ENCODE results near the gene GET4. TPM values are rescaled to one million over a fixed set of nuclear protein-coding genes. Genes with fewer than 3 reads are reported as not detected.

The GET4 gene
- total RNA-seq, 1 donor from 2014 or later: 35.8 TPM

GRCh38 chr7:916291-916941 lies 40.1 kb downstream of the GET4 start:
- DNase-seq (ENCODE audit: extremely low spot score in 2 of 2): no peak
- TF ChIP-seq POLR2AphosphoS5 (IDR thresholded peaks at IDR 0.05; ENCODE audit: insufficient read depth in 1 of 2, low read depth in 1 of 2) (no peak), POLR2A (IDR thresholded peaks at IDR 0.05) (no peak), CTCF (IDR thresholded peaks at IDR 0.05) (no peak)
- H3K4me3 ChIP-seq: no peak overlapping the region

DNA sequence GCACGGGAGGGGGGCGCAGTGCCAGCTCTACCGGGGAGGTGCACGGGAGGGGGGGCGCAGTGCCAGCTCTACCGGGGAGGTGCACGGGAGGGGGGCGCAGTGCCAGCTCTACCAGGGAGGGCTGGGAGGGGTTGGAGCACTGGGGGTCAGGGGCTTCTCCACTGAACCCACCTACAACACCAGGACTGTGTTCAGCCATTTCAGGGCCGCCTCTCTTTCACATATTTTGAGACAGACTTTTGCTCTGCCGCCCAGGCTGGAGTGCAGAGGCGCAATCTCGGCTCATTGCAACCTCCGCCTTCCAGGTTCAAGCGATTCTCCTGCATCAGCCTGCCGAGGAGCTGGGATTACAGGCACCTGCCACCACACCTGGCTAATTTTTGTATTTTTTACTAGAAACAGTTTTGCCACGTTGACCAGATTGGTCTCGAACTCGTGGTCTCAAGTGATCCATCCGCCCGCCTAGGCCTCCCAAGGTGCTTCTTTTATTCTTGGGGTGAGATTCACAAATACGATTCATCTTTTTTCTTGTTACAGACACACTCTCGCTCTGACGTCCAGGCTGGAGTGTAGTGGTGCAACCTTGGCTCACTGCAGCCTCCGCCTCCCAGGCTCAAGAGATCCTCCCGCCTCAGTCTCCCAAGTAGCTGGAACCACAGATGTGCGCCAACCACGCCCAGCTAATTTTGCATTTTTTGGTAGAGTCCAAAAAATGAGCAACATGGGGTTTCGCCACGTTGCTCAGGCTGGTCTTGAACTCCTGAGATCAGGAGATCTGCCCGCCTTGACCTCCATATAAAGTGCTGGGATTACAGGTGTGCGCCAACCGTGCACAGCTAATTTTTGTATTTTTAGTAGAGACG lies 41.1 kb downstream of the GET4 start:
- Histone ChIP-seq H3K4me1 (peaks cover 16% of the 10 kb centered on the region), H3K27me3 (no peaks in the 10 kb centered on the region), H3K9me3 (no peaks in the 10 kb centered on the region), H3K4me3 (no peak overlapping the region), H3K27ac (no peak overlapping the region), H3K36me3 (no peaks in the 10 kb centered on the region)
- no peak for DNase-seq (ENCODE audit: extremely low spot score in 2 of 2)
- no peak for TF ChIP-seq POLR2AphosphoS5 (IDR thresholded peaks at IDR 0.05; ENCODE audit: insufficient read depth in 1 of 2, low read depth in 1 of 2)
- TF ChIP-seq POLR2A (IDR thresholded peaks at IDR 0.05): no peak
- TF ChIP-seq CTCF (IDR thresholded peaks at IDR 0.05): no peak
- intact Hi-C loops (cut with DNase I): no loop called here

More at GRCh38 chr7:916291-916941, 40.1 kb downstream of the GET4 start:
- intact Hi-C loops (cut with DNase I): no loop called here
- H3K27me3 ChIP-seq: no peaks in the 10 kb centered on the region
- no peak overlapping the region for H3K27ac ChIP-seq
- H3K4me1 ChIP-seq: peaks cover 16% of the 10 kb centered on the region
- no peaks in the 10 kb centered on the region for H3K9me3 ChIP-seq
- H3K36me3 ChIP-seq: no peaks in the 10 kb centered on the region

- intact Hi-C loops (cut with DNase I): no loop called here
- Histone ChIP-seq H3K4me3 (no peak overlapping the region), H3K4me1 (peaks cover 16% of the 10 kb centered on the region), H3K9me3 (no peaks in the 10 kb centered on the region), H3K27me3 (no peaks in the 10 kb centered on the region), H3K36me3 (no peaks in the 10 kb centered on the region), H3K27ac (no peak overlapping the region)
- no peak for DNase-seq (ENCODE audit: extremely low spot score in 2 of 2)
- TF ChIP-seq CTCF (IDR thresholded peaks at IDR 0.05): no peak
- no peak for TF ChIP-seq POLR2AphosphoS5 (IDR thresholded peaks at IDR 0.05; ENCODE audit: insufficient read depth in 1 of 2, low read depth in 1 of 2)
- TF ChIP-seq POLR2A (IDR thresholded peaks at IDR 0.05): no peak
Measured at GRCh38 chr7:918118-918425, 41.7 kb downstream of the GET4 start.

- no peaks in the 10 kb centered on the region for H3K9me3 ChIP-seq
- no peak overlapping the region for H3K4me3 ChIP-seq
- TF ChIP-seq POLR2AphosphoS5 (IDR thresholded peaks at IDR 0.05; ENCODE audit: insufficient read depth in 1 of 2, low read depth in 1 of 2): no peak
- no peak for TF ChIP-seq CTCF (IDR thresholded peaks at IDR 0.05)
- TF ChIP-seq POLR2A (IDR thresholded peaks at IDR 0.05): no peak
- peaks cover 16% of the 10 kb centered on the region for H3K4me1 ChIP-seq
- H3K27me3 ChIP-seq: no peaks in the 10 kb centered on the region
- no peak for DNase-seq (ENCODE audit: extremely low spot score in 2 of 2)
- intact Hi-C loops (cut with DNase I): no loop called here
- H3K27ac ChIP-seq: no peak overlapping the region
- H3K36me3 ChIP-seq: no peaks in the 10 kb centered on the region
Measured at GRCh38 chr7:918441-919113, 42.2 kb downstream of the GET4 start.
